Endometrium (tissue), 2 donors: ENCODE results near the gene KIFC1.

Experiments used
- FAIRE-seq: peaks from 2 replicates; lab custom pipeline; 2012; peaks lifted over from hg19 to GRCh38; lab: Jason Lieb, UNC
- donor health status: control.
- donor health status: control.

Gene KIFC1

DNA sequence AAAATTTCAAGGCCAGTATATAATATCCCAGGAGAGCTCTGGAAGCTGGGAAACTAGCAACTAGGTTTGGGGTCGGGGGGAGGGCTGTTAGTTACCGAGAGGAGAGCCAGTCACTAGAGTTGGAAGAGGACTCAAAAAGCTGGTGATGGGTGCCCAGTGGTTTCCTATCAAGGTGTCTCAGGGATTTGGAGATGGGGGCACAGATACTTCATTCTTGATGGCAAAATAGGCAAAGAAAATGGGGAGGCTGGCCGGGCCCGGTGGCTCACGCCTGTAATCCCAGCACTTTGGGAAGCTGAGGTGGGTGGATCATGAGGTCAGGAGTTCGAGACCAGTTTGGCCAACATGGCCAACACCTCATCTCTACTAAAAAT, 20.0 kb downstream of the KIFC1 start:
- no peak for FAIRE-seq

DNA sequence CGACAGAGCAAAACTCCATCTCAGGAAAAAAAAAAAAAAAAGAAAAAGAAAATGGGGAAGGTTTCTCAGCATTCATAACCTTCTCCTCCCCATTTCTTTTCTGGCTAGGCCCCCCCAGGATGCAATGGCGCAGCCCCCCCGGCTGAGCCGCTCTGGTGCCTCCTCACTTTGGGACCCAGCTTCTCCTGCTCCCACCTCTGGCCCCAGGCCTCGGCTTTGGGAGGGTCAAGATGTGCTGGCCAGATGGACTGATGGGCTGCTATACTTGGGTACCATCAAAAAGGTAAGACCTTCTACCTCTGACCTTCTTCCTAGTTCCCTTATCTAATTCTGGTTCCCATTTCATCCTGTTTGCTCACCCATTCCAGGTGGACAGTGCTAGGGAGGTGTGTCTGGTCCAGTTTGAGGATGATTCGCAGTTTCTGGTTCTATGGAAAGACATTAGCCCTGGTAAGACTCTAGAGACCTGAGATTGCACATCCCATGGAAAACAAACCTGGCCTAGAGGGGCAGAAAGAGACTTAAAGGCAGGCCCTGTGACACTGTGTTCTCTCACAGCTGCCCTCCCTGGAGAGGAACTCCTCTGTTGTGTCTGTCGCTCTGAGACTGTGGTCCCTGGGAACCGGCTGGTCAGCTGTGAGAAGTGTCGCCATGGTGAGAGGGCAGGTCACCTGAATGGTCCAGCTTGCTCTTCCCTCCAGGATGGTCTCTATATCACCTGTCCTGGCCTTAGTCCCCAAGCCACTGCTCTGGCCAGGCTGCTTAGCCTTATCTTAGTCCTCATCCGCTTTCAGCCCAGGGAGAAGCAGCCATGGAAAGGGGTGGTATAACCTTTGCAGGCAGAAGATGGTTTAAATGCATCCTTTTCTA, 20.8 kb downstream of the KIFC1 start:
- no peak for FAIRE-seq

DNA sequence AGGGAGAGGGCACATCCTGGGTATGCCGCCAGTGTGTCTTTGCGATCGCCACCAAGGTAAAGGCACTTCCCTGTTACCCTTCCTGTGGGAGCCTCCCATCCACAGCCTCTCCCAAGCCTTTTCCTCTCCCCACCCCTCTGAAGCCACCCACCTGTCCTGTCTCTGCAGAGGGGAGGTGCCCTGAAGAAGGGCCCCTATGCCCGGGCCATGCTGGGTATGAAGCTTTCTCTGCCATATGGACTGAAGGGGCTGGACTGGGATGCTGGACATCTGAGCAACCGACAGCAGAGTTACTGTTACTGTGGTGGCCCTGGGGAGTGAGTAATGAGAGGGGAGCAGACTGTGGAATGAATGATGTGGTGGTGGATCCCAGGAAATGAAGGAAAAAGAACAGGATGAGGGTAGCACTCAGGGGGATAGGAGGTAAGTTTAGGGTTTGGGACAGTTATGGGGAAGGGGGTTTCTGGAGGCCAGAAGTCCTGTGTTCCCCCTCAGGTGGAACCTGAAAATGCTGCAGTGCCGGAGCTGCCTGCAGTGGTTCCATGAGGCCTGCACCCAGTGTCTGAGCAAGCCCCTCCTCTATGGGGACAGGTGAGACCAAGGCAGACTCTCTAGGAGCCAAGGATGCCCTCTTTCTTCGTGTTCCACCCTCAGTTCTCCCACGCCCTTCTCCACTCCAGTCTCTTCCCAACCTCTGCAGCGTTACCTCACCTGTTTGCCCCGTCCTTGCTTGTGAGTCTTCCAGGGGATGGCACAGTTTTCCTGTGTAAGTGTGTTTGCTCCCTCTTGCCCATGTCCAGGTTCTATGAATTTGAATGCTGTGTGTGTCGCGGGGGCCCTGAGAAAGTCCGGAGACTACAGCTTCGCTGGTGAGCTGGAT, 21.9 kb downstream of the KIFC1 start:
- FAIRE-seq, result no peak

DNA sequence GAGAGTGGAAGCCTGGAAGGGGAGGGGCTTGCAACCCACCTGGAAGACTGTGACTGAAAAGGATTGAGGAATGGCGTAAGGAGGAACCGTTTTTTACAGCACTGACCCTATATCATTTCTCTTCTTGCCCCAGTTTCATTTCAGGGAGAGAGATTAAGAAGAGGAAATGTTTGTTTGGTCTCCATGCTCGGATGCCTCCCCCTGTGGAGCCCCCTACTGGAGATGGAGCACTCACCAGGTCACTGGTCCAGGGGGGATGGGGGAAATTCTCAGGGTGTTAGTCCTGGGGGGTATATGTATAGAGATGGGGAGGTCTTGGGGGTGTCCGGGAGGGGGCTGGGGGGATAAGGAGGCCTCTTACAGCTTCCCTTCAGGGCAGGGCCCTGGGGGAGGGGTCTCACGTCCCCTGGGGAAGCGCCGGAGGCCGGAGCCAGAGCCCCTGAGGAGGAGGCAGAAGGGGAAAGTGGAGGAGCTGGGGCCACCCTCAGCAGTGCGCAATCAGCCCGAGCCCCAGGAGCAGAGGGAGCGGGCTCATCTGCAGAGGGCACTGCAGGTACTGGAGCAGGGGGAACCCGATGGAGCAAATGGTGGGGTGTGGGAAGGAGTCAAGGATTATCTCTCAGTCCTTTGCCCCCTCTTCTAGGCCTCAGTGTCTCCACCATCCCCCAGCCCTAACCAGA, 23.1 kb downstream of the KIFC1 start:
- FAIRE-seq, result no peak

DNA sequence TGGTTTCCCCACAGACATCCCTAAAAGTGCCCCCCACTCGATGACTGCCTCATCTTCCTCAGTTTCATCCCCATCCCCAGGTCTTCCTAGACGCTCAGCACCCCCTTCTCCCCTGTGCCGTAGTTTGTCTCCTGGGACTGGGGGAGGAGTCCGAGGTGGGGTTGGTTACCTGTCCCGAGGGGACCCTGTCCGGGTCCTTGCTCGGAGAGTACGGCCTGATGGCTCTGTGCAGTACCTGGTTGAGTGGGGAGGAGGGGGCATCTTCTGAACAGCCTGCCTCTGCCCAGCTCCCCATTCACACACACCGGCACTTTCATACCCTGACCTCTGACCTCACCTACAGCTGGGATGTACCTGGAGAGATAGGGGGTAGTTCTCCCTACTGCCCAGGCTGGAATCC, 24.2 kb downstream of the KIFC1 start:
- FAIRE-seq, result no peak

DNA sequence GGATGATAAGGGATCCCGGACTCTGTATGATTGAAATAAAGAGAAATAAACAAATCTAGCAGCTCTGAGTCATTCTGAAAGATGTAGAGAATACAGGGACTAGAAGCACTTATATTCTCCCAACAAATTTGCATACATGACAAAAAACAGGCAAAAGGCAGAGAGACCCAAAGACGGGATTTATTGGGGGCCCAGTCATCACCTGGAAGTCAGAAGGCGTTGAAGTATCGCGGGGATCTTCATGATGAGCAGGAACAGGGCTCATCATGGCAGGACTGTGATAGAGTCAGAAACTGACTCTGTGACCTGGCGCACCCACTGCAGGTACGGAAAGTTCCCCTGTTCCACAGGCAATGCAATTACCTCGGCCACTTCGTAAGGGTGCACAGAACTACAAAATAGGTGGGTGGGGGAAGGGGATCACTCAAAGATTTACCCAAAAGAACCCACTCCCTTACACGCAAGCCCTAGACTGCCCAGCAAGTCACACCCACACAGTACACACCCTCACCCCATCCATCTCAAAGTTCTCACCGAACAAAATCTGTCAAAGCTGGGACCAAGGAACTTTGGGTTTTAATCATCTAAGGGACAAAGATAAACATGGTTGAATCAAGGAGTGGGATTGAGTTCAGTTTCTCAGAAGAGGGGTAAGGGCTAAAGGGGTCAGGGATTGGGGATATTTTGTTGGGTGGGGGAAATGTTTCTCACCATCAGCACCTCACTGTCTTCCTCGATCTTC, 24.9 kb downstream of the KIFC1 start:
- no peak for FAIRE-seq

DNA sequence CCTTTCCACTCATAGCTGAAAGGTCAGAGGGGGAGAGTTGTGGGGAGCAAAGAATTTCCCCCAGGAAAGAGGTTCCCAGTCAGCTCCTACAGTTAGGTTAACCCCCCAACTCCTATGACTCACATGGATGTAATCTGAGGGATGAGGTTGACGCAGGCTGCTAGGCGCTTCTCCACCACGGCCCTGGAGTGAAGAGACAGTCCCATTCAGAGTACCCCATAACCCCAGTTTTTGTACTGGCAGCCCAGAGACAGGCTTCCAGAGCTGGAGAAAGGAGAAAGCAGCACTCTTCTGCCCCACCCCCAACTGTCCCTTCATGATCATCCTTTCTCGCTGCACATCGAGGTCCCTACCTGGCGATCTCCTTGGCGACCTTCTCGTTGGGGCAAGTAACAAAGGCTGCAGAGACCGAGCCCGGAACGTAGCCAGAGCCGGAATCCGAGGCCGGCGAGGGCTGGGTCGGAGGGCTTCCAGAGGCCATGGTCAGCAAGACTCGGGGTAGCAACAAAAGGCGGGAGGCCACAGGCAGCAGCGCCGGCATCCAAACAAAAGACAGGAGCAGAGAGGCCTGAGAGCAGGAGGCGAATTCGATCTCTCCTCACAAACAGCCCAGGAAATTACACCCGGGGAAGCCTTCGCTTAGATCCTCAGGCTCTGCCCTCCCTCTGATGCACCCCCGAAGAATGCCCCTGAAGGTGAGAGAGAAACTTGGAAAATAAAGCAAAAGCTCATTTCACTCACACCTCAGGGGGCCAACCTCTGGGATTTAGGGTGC, 25.7 kb downstream of the KIFC1 start:
- FAIRE-seq, result no peak

DNA sequence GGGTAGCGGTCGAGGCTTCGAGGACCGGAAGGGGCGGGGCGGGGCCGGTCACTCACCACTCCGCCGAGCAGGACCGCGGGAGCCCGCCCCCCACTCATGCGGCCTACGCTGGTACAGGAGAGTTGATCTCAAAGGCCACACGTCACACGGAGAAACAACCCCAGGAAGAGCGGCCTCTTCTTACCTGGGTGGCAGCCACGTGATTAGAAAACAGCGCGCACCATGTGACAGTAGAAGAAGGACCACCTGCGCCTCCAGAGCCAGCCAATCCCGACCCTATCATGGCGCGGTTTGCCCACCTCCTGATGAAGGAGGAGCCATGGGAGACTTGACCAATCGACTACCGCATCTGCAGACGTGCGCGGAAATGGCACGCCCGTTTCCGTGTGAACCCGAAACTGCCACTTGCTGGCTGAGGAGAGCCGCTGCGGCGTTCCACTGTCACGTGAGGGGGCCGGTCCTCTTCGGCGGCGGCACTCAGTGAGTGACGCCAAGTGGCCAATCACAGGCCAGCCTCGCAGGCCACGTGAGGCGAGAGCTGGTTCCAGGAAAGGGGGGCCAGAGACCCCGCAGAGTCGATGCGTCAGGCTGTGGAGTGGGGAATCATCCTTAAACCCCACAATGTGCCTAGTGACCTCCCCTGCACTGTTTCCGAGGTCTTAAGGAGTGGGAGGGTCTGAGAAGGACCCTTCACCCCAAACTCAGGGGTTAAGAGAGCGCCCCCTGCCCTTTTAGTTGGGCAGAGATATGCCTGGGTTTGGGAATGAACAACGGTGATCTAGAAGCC, 26.5 kb downstream of the KIFC1 start, which contains the start of gene CUTA:
Gene CUTA, minus strand, starts transcription at position 205 of the 787 bp plus-strand sequence. Its CDS starts 107 bp downstream, at position 98.
- FAIRE-seq, result peak; percentile 99

DNA sequence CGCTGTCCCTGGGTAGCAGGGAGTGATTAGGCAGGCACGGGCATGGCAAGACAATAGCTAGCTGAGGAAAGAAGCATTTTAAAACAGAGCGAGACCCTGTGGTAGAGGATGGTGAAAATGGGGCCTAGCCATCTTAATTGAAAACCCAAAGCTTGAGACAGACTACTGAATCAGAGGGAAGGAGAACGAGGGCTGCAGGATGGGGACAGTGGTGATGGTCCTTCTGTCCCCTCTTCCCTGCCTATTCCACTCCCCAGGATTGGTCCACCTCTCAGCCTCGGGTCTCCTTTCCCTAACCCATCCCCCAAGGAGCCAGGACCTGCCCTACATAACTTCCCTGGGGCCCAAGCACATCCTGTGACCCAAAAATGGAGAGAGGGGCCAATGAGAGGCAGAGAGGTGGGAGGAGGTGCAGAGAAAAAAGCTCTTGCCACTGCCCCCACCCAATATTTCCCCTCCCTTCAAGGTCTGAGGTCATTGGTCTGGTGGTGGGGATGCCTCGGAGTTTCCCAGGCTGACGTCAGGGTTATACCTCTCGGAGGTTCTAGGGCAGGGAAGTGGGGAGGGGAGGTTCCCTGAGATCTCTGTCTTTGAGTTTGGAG, 27.2 kb downstream of the KIFC1 start:
- no peak for FAIRE-seq

DNA sequence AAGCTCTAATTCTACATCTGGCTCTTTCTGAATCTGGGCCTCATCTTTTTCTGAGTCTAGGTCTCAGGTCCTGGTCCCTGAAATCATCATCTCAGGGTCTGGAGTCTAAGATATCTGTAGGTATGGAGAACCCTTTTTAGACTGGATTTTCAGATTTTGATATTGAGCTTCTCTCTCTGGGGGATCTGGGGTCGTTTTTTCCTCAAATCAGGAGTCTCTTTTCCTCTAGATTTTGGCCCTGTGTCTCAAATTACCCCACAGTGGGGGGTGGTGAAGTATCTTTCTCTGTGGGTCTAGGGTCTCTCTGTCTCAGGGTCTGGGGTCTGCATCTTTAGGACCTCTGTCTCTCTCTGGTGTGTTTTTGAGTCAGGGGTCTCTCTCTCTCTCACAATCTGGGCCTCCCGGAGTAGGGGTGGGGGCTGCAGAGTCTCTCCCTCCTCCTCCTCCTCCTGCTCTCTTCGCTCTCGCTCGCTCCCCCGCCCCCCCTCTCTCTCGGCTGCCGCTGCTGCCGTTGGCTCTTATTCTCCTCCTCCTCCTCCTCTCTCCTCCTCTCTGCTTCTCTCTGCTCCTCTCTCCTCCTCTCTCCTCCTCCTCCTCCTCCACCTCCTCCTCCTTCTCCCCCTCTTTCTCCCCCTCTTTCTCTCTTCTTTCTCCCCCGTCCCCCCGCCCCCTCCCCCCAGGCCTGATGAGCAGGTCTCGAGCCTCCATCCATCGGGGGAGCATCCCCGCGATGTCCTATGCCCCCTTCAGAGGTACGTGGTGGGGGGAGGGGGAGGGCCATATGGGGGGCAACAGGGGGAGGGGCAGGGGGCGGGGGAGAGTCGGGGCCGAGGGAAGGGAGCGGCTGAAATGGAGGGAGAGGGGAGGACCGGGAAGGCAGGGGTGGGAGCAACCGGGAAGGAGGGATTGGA, 28.2 kb downstream of the KIFC1 start, which contains the start of gene SYNGAP1:
Gene SYNGAP1, plus strand, starts transcription at position 486 of the 911 bp plus-strand sequence. Its CDS starts 200 bp downstream, at position 686.
- no peak for FAIRE-seq

DNA sequence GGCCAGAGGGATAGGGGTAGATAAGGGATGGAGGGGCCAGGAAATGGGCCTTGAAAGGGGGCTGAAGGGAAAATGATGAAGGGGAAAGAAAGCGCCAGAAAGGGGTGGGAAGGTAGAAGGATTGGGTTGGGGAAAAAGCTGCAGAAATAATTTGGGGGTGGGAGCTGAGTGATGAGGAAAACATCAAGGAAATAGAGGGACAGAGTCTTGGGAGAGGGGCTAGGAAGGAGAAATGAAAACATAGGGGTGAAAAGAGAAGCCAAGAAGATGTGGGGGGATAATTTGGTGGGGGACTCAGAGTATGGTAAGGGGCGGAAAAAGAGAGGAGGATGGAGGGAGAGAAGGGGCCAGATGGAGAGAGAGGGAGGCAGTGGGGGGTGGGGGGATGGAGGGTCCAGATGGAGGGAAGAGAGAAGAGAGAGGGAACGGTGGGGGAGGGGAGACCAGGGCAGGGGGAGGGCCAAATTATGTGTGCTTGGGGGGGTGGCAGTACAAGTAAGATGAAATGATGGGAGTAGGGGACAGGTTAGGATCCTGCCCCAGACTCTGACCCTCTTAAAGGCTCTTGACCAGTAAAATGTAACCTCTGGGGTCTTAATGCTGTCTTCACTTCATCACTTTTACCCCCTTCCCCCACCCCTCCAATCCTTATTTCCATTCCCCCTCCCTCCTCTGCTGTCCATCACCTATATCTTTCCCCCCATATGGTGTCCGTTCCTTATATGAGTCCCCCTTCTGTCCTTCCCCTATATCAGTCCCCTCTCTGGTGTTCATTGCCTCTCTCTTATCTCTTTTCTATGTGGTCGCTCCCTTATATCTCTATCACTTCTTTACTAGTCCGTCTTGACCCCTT, 29.1 kb downstream of the KIFC1 start:
- no peak for FAIRE-seq

DNA sequence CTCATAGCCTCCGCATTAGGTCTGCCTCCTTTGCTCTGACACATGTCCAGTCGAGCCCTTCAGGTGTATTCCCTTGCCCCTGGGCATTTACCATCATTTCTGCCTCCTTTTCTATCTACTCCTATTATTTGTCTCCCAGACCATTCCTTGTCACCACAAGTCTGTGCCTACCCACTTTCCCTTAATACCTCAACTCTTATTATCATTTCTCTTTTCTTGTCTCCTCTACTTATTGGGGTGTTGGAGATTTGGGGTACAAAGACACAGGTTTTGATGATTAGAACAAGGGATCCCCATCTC, 29.7 kb downstream of the KIFC1 start:
- FAIRE-seq, result no peak

DNA sequence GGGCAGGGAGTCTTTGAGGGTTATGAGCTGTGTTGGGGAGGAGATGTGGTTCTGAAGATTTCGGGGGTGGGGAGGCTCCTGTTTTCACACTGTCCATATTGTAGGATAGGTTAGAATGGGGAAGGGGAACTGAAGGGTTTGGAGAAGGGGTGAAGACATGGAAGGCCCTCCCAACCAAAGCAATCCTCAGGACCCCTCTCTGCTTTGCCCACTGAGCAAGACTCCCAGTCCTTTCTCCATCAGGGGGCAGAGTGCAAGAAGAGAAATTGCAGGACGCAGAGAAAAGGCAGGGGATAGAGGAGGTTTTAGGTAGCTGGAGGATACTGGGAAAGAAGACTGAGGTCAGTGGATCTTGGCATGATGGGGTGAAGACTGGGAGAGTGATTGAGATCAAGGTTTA, 32.2 kb downstream of the KIFC1 start:
- no peak for FAIRE-seq

DNA sequence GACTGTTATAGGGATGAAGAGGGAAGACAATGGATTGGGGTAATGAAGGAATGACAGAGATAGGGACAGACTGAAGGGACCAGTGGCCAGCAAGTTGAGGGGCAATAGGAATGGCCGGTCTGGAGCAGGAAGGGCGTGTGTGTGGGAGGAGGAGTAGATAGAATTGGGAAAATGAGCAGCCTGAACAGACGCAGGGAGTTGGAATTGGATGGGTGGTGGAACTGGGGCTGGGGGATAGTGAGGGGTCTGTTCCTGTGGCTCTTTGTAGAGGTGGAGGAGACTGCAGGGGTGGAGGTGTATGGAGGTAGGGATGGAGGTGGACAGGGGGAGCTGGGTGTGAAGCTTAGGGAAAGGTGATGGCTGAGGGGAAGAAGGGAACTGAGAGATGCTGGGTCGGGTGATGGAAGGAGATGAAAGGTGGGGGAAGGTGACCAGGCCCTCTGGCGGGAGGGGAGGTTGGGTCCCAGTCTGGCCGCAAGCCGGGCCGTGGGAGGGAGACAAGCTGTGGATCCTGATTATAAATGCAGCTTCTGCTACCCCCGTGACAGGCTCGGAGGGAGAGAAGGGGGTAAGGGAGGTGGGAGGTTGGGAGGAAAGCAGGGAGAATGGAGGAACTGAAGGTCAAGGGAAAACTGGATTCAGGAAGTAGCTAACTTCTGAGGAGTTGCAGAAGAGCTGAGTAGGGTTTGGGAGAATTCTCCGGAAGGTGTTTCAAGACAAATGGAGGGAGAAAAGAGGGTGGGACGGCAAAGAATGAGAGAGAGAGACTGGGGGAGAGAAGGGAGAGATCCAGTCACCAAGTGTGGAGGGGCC, 33.4 kb downstream of the KIFC1 start:
- FAIRE-seq, result no peak

DNA sequence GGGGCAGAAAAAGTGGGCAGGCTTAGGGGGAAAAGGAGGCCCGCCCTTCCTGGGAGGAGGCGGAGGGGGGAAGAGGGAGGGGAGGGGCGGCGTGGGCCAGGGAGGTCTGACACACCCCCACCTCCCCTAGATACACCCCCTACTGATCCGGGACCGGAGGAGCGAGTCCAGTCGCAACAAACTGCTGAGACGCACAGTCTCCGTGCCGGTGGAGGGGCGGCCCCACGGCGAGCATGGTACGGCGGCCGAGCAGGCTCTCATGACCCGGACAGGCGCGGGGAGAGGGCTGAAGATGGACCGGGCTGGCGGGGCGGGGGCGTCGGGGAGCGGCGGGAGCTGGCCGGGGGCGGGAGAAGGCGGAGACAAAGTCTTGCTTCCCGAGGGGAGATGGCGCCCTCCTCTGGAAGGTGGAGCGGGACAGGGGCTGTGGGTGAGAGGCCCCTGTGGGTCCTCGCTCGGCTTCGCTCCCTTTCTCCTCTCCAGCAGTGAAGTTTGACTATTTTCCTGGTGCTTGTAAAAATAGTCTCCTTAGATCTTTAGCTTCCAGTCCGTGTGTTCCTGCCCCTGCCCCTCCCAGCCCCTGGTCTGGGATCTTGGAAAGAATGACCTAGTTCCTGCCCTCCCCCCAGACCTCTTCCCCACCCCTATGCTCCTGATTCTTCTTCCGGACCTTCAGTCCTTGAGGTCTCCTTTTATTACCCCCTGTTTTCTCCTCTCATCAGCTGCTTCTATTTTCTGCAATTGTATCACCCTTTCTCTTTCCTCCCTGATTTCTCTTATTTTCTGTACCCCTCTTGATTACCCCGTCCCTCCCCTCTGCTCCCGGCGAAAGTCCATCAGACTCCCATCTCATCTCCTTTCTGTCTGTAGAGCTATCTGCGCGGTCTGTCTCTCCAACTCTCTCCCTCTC, 34.3 kb downstream of the KIFC1 start:
- no peak for FAIRE-seq
